Cerebellar nuclear complex (tissue), 1 donor: ENCODE measurements around the gene STAG2.
"Not testable (repeated sequence)": the region's sequence is repeated elsewhere in the genome, so short reads cannot be mapped to it uniquely, and the experiment has no call there.

Experiments
- DNase-seq, 2 experiments: peaks; one replicate each; lab custom pipeline; 2025; lab: John Stamatoyannopoulos, UW

STAG2 gene

DNA sequence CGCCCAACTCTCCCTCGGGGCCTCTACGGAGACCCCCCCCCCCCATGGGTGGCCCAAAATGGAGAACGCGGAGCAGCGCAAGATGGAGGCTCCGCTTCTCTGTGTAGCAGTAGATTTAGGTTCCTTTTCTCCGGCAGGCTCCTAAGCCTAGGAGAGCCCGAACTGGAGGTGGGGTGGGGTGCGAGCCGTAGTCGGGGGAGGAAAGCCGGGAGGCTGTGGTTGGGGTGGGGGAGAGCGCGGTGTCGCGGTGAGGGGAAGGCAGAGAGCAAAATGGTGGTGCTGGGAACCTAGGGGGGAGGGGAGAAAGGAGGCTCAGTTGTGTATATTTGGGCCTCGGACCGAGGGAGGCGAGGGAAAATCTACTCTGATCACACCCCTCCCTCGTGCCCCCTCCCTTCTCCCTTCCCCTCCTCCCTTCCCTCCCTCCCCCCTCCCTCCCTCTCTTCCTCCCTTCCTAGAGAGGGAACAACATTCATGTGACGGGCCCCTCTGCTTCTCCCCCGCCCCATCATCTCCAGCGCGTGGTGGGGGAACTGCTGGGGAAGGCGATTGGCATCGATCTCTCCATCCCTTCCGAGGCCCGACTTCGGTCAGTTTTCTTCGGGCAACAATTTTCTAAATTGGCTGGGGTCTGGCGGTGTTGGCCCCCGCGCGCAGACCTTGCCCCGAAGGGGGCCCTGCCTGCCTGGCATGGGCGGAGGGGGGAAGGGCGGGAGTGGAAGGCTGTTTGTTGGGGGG, at the start of gene STAG2:
Gene STAG2, plus strand, starts transcription at position 439 of the 738 bp plus-strand sequence. CDS start 60,922 bp downstream, outside the sequence.
- peak; percentile 3 to 9 for DNase-seq

GRCh38 chrX:123917069-123917468, 44.4 kb upstream of the STAG2 start:
- DNase-seq = no peak

GRCh38 chrX:123918106-123918721, 43.3 kb upstream of the STAG2 start:
- no peak for DNase-seq

DNA sequence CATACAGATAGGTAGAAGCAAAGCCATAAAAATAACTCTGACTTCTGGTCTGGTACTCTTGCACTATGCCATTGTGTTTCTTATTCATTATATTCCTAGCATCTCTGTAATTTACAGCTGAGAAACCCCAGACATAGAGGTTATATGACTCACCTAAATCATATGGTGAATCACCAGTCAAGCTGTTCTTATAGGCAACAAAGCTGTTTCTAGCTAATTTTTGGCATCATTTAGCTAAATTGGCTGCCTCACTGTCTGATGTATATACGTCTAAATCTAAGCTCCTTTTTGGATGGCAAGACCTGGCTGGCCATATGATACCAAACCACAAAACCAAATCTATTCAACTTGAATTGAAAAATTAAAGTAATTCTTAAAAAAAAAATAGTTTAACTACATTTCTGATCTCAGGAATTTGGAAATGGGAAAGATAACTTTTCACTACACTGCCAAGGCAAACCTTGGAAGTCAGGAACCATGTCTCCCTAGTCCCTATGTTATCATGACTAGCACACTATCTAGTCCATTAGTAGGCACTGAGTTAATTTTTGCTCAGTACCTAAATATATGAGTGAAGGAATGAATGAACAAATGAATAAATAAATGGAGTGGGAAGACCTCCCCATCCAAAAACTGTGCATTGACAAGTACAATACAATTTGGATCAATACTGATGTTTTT, 41.3 kb upstream of the STAG2 start:
- no peak for DNase-seq

- DNase-seq = no peak
Measured at GRCh38 chrX:123923211-123923610, 38.3 kb upstream of the STAG2 start.

- DNase-seq = no peak
Measured at GRCh38 chrX:123924186-123924585, 37.3 kb upstream of the STAG2 start.

DNA sequence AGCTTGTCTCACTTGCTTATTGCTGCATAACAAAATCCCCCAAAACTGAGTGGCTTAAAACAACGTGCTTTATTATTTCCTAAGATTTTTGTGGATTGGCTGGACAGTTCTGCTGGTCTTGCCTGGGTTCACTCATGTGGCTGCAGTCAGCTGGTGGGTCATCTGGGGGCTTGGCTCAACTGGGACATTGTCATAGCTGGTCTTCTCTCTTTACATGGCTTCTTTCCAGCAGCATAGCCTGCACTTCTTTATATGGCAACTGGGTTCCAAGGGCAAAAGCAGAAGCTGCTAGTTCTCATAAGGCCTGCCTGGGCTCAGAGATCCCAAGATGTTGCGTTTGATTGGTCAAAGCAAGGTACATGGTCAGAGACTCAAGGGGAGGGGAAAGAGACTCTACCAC, 33.7 kb upstream of the STAG2 start:
- no peak for DNase-seq

- DNase-seq = not testable (repeated sequence)
Measured at GRCh38 chrX:123932055-123932454, 29.5 kb upstream of the STAG2 start.

- DNase-seq = no peak
Measured at GRCh38 chrX:123943074-123943473, 18.4 kb upstream of the STAG2 start.

- DNase-seq = no peak
Measured at GRCh38 chrX:123943488-123943887, 18.0 kb upstream of the STAG2 start.

GRCh38 chrX:123949846-123950245, 11.7 kb upstream of the STAG2 start:
- DNase-seq = no peak

DNA sequence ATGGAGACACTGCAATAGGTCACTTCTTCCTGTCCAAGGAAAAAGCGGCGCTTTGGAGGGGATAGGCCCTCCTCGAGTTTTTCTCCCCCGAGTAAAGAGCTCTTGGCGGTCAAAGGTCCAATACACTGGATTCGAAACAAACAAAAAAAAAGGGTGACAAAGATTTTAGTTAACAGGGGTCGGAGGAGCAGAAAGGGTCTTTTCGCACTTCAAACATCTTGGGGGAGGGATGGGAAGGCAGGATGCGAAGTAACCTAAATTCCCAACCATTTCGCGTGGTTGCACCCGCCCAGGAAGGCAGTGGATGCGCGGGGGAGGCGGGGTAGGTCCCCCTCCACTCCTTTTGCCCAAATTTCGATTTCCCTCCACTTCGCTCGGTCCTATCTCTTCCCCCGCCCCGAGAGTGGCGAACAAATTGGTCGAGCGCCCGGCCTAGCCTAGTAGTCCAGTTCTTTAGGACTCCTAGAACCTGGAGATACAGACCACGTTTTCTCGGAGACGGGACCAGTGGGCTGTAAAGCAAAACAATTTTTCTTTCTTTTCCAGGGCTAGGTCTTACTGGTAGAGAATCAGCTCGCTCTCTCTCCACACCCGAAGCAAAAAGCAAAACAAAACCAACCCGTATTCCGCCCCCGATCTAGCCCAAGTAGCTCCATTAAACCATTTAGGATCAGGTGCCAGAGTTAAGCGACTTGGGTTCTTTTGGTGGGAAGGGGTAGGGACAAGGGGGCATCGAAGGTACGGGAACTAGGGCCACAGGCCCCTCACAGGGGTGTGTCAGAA, 2.0 kb upstream of the STAG2 start:
- peak in 1 of 2 experiments; percentile 14 for DNase-seq

DNA sequence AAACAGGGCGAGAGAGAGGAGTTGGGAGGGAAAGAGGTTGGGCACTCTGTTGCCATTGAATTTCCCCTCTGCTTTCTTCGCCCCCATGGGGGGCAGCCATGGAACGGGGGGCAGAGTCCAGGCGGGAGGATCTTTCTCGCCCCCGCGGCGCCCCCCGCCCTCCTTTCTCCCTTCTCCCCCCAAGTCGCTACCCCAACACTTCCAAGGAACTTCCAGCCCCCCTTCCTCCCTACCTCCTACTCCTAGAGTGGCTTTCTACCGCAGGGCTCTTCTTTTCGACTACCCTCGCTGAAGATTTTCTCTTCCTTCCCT, 594 bp upstream of the STAG2 start:
- no peak for DNase-seq

- DNase-seq = no peak
Measured at GRCh38 chrX:123962006-123962467, 531 bp downstream of the STAG2 start.

GRCh38 chrX:123962794-123963373, 1.4 kb downstream of the STAG2 start:
- DNase-seq = peak; percentile 57 to 76

- no peak for DNase-seq
Measured at GRCh38 chrX:123964156-123964834, 2.8 kb downstream of the STAG2 start.

GRCh38 chrX:123965712-123966111, 4.2 kb downstream of the STAG2 start:
- no peak for DNase-seq

- no peak for DNase-seq
Measured at GRCh38 chrX:123967497-123967896, 6.0 kb downstream of the STAG2 start.

DNA sequence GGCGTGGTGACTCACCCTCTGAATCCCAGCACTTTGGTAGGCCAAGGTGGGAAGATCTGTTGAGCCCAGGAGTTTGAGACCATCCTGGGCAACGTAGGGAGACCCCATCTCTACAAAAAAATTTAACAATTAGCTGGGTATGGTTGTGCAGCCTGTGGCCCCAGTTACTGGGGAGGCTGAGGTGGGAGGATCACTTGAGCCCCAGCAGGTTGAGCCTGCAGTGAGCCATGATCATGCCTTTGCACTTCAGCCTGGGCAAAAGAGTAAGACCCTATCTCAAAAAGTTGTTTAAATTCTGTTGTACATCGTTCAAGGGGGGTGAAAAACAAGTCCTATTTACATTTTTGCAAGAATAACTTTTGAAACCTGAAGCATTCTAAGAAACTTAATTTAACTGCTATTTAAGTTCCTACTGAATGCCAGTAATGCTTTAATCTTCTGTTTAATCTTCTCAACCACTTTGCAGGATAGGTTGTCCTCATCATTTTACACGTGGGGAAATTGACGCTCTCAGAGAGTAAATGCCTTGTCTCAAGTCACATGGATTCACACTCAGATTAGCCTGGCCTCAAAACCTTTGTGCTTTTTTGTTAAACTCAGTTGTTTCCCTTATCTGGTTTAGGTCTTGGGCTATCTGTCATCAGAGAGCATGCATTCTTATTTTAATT, 7.0 kb downstream of the STAG2 start:
- DNase-seq = no peak

DNA sequence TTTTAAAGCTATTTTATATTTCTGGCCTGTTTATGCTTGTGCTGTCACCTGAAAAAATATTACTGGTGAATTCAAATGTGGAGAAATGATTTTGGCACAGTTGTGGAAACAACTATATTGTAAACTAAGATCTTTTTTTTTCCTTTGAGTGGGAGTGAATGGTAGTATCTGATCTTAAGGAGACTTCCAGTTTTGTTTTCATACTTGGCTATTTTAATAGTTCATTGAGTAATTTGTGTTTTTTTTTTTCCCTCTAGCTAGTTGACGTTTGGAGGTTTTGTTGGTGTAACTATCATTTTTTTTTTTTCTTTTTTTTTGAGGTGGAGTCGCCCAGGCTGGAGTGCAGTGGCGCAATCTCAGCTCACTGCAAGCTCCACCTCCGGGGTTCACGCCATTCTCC, 10.5 kb downstream of the STAG2 start:
- no peak for DNase-seq

- no peak for DNase-seq
Measured at GRCh38 chrX:123973921-123974320, 12.4 kb downstream of the STAG2 start.
